Hepatocyte (in vitro differentiated cells): ENCODE data around the gene HPX.

Experiments used
- EZH2phosphoT487 ChIP-seq: fragments of 200-600 bp; sonication (generic); IDR thresholded peaks from one replicate; pipeline ENCODE4 v1.6.1; 2018; ENCODE audit warnings: antibody characterized with exemption, mild to moderate bottlenecking, low read depth, moderate library complexity; ENCODE audit not compliant: unreplicated experiment, severe bottlenecking
- TF ChIP-seq, protein P1 (sequence below): fragments of 200-600 bp; sonication (generic); IDR thresholded peaks from 2 replicates; pipeline ENCODE4 v1.5.1; 2016; ENCODE audit warnings: antibody characterized with exemption, mild to moderate bottlenecking; ENCODE audit not compliant: poor library complexity

DNA sequence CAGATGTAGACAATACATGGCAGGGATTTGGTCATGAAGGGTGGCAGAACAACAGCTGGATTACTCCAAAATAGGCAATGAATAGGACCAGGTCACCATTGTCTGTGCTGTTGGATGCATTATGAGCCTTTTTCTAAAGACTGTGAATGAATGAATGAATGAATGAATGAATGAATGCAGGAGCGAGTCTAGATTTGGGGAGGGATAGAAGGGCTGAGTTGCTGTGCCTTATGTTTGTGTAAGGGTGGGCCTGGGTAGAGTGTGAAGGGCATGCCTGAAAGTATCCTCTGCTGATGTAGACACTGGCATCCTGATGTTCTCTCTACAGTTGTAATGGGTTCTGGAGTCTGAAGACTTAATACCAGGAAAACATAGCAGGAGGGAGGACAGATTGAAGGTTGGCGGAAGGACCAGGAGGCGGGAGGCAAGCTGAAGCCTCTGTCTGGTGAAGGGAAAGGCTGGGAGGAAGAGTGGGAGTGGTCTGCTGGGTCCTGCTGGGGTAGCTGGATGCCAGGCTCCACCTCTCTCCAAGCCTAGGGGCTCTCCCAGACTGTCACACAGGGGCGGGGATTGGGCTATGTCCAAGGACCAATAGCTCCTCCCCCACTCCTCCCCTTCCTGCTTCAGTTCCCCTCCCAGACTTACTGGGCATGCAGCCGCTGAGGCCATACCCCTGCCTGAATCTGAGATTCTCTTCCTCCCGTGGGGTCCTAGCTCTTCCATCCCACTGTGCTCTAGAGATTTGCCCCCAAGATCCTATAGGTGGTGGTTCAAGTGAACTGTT is 28.1 kb upstream of the HPX start:
- no peak for TF ChIP-seq EZH2phosphoT487
- TF ChIP-seq, protein P1, sequence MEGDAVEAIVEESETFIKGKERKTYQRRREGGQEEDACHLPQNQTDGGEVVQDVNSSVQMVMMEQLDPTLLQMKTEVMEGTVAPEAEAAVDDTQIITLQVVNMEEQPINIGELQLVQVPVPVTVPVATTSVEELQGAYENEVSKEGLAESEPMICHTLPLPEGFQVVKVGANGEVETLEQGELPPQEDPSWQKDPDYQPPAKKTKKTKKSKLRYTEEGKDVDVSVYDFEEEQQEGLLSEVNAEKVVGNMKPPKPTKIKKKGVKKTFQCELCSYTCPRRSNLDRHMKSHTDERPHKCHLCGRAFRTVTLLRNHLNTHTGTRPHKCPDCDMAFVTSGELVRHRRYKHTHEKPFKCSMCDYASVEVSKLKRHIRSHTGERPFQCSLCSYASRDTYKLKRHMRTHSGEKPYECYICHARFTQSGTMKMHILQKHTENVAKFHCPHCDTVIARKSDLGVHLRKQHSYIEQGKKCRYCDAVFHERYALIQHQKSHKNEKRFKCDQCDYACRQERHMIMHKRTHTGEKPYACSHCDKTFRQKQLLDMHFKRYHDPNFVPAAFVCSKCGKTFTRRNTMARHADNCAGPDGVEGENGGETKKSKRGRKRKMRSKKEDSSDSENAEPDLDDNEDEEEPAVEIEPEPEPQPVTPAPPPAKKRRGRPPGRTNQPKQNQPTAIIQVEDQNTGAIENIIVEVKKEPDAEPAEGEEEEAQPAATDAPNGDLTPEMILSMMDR, result no peak
